ENCODE measurements around the gene IGSF22. TPM values are rescaled to one million over a fixed set of nuclear protein-coding genes. Genes with fewer than 3 reads are reported as not detected.

Gene IGSF22
- total RNA-seq, 4 donors from 2014 or later = 0.13 to 0.24 TPM; not detected in 2

DNA sequence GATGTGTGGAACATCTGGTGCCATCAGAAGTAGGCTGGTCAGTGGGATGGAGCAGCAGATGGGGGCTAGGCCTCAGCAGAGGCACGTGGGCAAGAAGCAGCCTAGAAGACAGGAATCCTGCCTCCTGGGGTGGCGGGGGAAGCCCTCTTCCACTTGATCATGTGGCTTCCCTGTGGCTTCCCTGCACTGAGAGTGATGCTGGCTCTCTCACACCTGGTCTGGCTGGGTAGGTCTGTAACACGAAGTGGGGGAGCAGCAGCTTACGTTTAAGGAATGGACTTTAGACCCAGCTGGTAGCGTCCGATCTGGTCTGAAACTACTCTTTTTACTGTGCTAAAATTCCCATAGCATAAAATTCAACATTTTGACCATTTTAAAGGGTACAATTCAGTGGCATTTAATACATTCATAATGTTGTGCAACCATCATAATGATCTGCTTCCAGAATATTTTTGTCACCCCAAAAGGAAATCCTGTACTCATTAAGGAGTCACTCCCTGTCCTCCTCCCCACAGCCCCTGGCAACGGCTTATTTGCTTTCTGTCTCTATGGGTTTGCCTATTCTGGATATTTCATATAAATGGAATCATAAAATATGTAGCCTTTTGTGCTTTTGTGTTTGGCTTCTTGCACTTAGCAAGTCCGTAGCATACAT is 43.9 kb upstream of the IGSF22 start:
- DNase-seq (ENCODE audit: low spot score) (no peak), ATAC-seq (ENCODE audit: low FRiP score) (no peak)
- TF ChIP-seq, protein P1, sequence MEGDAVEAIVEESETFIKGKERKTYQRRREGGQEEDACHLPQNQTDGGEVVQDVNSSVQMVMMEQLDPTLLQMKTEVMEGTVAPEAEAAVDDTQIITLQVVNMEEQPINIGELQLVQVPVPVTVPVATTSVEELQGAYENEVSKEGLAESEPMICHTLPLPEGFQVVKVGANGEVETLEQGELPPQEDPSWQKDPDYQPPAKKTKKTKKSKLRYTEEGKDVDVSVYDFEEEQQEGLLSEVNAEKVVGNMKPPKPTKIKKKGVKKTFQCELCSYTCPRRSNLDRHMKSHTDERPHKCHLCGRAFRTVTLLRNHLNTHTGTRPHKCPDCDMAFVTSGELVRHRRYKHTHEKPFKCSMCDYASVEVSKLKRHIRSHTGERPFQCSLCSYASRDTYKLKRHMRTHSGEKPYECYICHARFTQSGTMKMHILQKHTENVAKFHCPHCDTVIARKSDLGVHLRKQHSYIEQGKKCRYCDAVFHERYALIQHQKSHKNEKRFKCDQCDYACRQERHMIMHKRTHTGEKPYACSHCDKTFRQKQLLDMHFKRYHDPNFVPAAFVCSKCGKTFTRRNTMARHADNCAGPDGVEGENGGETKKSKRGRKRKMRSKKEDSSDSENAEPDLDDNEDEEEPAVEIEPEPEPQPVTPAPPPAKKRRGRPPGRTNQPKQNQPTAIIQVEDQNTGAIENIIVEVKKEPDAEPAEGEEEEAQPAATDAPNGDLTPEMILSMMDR (IDR thresholded peaks at IDR 0.05) = no peak

GRCh38 chr11:18768978-18769377 is 43.0 kb upstream of the IGSF22 start:
- no peak for DNase-seq (ENCODE audit: low spot score)
- TF ChIP-seq, protein P1 (IDR thresholded peaks at IDR 0.05) = no peak
- ATAC-seq (ENCODE audit: low FRiP score) = no peak

- DNase-seq (ENCODE audit: low spot score) (no peak), ATAC-seq (ENCODE audit: low FRiP score) (no peak)
- TF ChIP-seq, protein P1 (IDR thresholded peaks at IDR 0.05) = no peak
Measured at GRCh38 chr11:18768472-18768901, 42.5 kb upstream of the IGSF22 start.

- DNase-seq (ENCODE audit: low spot score) = no peak
- no peak for ATAC-seq (ENCODE audit: low FRiP score)
- TF ChIP-seq, protein P1 (IDR thresholded peaks at IDR 0.05) = no peak
Measured at GRCh38 chr11:18766015-18766414, 40.0 kb upstream of the IGSF22 start.

- DNase-seq (ENCODE audit: low spot score) (no peak), ATAC-seq (ENCODE audit: low FRiP score) (no peak)
- TF ChIP-seq, protein P1 (IDR thresholded peaks at IDR 0.05) = no peak
Measured at GRCh38 chr11:18765554-18765953, 39.6 kb upstream of the IGSF22 start.

DNA sequence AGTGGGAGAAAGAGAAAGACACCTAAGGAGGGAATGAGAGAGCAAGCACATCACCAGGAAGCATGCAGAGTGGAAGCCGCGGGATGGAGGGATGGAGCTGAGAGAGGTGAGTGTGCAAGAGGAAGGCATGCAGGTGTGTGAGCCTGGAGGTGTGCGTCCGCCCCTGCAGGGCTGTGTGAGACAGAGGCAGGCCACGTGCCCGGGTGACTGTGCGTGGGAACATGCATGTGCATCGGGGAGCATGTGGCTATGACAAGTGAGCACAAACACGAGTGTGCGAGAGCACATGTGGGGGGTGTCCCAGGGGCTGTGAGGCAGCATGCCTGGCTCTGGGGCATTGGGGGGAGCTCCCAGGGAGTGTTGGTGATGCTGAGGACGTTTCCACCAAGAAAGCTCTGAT is 35.8 kb upstream of the IGSF22 start:
- TF ChIP-seq, protein P1 (IDR thresholded peaks at IDR 0.05) = no peak
- ATAC-seq (ENCODE audit: low FRiP score) (no peak), DNase-seq (ENCODE audit: low spot score) (no peak)

DNA sequence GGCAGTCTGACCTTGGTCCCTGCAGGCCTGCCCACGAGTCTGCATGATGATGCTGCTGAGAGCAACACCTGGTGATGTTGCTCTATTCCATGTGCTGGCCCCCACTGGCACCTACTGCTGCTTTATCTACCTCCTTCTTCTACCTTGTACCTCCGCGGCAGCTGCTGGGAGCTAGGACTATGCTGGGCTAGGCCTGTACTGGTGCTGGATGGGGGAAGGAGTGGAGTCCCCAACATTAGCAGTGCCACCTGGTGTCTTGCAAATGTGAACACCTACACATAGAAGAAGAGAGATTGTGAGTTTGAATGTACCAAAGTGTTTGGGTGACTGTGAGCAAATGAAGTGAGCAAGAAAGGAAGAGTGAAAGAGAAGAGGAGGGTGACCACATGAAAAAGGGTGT is 35.2 kb upstream of the IGSF22 start:
- no peak for DNase-seq (ENCODE audit: low spot score)
- no peak for ATAC-seq (ENCODE audit: low FRiP score)
- TF ChIP-seq, protein P1 (IDR thresholded peaks at IDR 0.05) = no peak
